Kidney epithelial cell (primary cell): ENCODE data around the gene DGKI. TPM values are rescaled to one million over a fixed set of nuclear protein-coding genes. Genes with fewer than 3 reads are reported as not detected.
A peak's percentile ranks its signal among the peaks of the same experiment; 100 is the strongest.

Source experiments
- DNase-seq: peaks from one replicate; pipeline ENCODE4 v3.0.0-alpha.2; 2010; ENCODE audit warnings: low read depth
- H3K27me3 ChIP-seq: 2 replicates; pipeline ENCODE4 v1.6.0; 2011; ENCODE audit warnings: low read length; ENCODE audit not compliant: control insufficient read depth, insufficient read depth
- H3K36me3 ChIP-seq: 2 replicates; pipeline ENCODE4 v1.5.1; 2011; ENCODE audit warnings: low read length; ENCODE audit not compliant: control insufficient read depth, insufficient read depth
- H3K4me3 ChIP-seq: 2 replicates; pipeline ENCODE4 v1.5.1; 2011; ENCODE audit warnings: low read depth, mild to moderate bottlenecking, control low read depth, low read length
- total RNA-seq: library from RNA; depleted of rRNA; stranded (reverse); fragments of >200 nt; gene quantifications from 2 replicates; pipeline ENCODE4 v1.2.3, GENCODE V29; 2015
- TF ChIP-seq, protein P1 (sequence below): IDR thresholded peaks from 2 replicates; pipeline ENCODE4 v1.5.1; 2011; ENCODE audit warnings: mild to moderate bottlenecking, moderate library complexity, low read length, control low read depth, inconsistent platforms; ENCODE audit not compliant: insufficient read depth, poor library complexity, severe bottlenecking

The DGKI gene
- total RNA-seq, 1 donor from 2014 or later: 3.5 TPM

GRCh38 chr7:137545059-137545716 is 301.6 kb downstream of the DGKI start:
- no peak overlapping the region for H3K4me3 ChIP-seq
- TF ChIP-seq, protein P1, sequence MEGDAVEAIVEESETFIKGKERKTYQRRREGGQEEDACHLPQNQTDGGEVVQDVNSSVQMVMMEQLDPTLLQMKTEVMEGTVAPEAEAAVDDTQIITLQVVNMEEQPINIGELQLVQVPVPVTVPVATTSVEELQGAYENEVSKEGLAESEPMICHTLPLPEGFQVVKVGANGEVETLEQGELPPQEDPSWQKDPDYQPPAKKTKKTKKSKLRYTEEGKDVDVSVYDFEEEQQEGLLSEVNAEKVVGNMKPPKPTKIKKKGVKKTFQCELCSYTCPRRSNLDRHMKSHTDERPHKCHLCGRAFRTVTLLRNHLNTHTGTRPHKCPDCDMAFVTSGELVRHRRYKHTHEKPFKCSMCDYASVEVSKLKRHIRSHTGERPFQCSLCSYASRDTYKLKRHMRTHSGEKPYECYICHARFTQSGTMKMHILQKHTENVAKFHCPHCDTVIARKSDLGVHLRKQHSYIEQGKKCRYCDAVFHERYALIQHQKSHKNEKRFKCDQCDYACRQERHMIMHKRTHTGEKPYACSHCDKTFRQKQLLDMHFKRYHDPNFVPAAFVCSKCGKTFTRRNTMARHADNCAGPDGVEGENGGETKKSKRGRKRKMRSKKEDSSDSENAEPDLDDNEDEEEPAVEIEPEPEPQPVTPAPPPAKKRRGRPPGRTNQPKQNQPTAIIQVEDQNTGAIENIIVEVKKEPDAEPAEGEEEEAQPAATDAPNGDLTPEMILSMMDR: no peak
- DNase-seq: no peak

DNA sequence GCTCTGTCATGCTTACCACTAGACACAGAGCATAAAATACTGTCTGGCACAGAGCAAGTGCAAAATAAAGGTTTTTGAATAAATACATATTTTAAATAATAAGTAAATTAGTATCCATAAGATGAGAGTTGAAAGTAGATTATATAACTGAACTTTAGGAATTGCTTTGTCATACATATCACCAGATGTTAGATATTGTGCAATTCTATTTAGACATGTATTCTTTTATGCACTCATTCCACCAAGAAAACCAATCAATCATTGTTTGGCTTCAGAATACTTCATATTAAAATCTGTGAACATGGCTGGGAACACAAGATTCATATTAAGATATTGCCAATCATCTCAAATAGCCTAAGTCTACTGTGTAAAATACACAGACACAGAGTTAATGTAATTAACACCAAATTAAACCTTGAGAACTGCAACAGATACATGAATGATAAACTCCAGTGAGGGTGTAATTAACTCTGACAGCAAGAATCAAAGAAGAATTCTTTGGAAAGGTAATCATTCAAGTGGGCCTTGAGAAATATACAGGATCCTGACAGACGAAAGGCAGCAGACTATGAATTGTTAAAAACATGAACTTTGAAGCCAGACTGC is 302.2 kb downstream of the DGKI start:
- no peaks in the 10 kb centered on the region for H3K36me3 ChIP-seq
- TF ChIP-seq, protein P1: no peak

More at GRCh38 chr7:137545059-137545716, 301.6 kb downstream of the DGKI start:
- no peaks in the 10 kb centered on the region for H3K27me3 ChIP-seq
- no peaks in the 10 kb centered on the region for H3K36me3 ChIP-seq

GRCh38 chr7:137539111-137539715 is 307.6 kb downstream of the DGKI start:
- no peaks in the 10 kb centered on the region for H3K36me3 ChIP-seq
- H3K27me3 ChIP-seq: no peaks in the 10 kb centered on the region
- peak; percentile 52 for DNase-seq
- H3K4me3 ChIP-seq: no peak overlapping the region
- TF ChIP-seq, protein P1: no peak

More for the DNA sequence above, 302.2 kb downstream of the DGKI start:
- no peak for DNase-seq
- no peak overlapping the region for H3K4me3 ChIP-seq
- no peaks in the 10 kb centered on the region for H3K27me3 ChIP-seq

- Histone ChIP-seq H3K36me3 (no peaks in the 10 kb centered on the region), H3K4me3 (no peak overlapping the region), H3K27me3 (no peaks in the 10 kb centered on the region)
- TF ChIP-seq, protein P1: no peak
- DNase-seq: peak; percentile 23
Measured at GRCh38 chr7:137538361-137538762, 308.4 kb downstream of the DGKI start.

- H3K27me3 ChIP-seq: no peaks in the 10 kb centered on the region
- TF ChIP-seq, protein P1: no peak
- no peak for DNase-seq
- H3K4me3 ChIP-seq: no peak overlapping the region
- H3K36me3 ChIP-seq: no peaks in the 10 kb centered on the region
Measured at GRCh38 chr7:137535579-137535978, 311.2 kb downstream of the DGKI start.

- TF ChIP-seq, protein P1: no peak
- Histone ChIP-seq H3K27me3 (no peaks in the 10 kb centered on the region), H3K4me3 (no peak overlapping the region)
Measured at GRCh38 chr7:137531671-137532070, 315.1 kb downstream of the DGKI start.

More at GRCh38 chr7:137531671-137532070, 315.1 kb downstream of the DGKI start:
- no peak for DNase-seq
- no peaks in the 10 kb centered on the region for H3K36me3 ChIP-seq
